ENCODE data around the gene CD44.

CD44 gene

DNA sequence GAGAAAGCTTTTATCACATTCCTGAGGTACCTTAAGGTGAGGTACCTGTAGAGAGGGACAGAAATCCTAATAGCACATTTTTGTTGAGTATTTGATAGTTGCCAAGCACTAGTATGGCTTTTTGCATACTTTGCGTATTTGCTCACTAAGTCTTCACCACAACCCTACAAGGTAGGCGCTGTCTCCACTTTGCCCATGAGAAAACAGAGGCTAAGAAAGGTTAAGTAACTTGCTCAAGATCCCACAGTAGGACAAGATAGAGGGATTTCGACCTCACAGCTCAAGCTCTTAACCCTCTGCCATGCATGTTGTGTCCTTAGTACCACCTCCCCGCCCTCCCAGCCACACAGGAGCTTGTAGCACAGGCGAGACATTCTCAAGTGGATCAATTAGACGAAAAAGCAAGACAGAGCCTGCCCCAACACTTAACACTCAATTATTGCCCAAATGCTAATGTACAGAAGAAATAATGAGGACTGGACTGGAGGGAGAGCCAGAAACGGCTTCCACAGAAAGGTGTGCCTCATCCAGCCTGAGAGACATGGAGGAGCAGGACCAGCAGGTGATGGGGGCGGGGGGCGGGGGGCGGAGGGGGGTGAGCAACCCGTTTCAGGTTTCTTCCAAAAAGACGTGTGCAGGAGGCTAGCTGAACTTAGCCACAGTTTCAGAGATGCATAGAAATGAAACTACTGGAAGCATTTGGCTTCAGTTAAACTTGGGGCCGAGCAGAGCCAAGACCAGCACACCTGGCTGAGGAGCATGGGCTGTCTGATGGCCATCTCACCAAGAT is 26.7 kb upstream of the CD44 start:
- no peak for DNase-seq

DNA sequence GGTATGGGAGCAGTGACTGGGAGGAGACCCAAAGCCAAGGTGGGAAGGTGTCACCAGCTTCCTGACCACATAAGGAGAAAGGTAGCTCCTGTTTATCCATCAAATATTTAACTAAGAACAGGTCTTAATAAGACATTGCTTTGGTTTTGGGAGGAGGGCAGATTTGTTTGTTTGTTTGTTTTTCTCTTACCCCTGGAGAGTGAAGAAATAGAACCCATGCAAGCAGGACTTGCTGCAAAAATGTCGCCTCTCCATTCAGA is 26.2 kb upstream of the CD44 start:
- DNase-seq = no peak

DNA sequence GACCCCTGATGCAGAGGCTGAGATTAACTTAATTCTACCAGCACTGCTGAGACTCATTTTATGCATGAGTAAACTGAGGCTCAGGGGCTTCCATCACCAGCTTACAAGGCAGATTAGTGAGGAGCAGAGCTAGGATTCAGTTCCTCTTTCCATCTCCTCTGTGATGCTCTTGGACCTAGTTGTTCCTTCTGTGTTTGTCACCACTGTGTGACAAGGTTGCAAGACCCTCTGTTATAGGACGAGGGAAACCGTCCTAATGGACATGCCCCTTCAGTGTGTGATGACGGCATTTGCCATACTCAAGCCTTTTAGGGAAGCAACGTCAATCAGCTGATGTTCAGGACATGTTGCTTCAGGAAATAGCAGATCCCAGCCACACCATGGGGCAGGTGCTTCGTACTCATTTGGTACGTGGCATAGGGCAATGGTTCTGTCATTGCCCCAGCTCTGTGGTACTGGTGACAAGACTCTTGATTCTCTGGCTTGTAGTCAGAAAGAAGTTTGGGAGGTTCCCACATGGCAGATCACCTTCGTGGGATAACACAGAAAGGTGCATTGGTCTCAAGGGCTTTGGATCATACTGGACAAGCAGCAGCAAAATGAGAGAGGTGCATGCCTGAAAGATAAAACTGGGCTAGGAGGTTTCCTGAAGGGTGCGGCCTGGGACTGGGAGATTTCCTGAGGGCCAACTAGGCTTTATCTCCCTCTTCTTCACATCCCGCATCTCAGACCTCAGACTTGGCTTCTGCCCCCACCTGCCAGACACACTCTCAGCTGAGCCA is 23.9 kb upstream of the CD44 start:
- DNase-seq = no peak

DNA sequence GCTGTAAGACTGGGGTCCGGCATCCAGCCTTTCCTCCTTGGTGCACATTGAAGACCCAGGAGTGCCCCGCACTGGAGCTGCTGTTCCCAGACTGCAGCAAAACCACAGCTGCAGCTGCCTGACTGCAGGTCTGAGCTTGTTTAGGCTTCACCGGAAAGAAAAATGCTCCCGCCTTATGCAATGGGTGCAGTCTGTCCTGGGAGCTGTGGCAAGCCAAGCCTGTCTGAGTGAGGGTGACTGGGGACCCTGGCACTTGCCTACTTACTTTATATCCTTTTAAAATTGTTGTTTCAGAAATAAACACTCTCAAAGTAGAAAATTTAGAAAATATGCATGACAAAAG is 23.3 kb upstream of the CD44 start:
- DNase-seq = no peak

DNA sequence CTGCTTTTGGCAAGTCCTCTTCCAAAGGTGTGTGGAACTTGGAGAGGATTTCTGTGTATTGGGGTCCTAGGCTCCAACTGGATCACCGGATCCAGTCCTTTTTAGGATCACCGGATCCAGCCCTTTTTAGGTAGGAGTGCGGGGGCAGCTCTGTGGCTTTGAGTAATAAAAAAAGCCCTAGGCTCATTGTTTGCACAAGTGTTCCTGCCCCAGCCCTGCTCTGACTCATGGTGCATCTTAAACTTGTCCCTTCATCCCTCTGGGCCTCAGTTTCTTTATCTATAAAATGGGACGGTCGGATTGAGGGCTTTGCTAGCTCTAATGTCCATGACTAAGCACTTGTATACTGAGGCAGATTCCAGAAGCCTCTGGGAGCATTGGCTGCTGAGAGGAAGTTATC is 22.7 kb upstream of the CD44 start:
- no peak for DNase-seq

DNA sequence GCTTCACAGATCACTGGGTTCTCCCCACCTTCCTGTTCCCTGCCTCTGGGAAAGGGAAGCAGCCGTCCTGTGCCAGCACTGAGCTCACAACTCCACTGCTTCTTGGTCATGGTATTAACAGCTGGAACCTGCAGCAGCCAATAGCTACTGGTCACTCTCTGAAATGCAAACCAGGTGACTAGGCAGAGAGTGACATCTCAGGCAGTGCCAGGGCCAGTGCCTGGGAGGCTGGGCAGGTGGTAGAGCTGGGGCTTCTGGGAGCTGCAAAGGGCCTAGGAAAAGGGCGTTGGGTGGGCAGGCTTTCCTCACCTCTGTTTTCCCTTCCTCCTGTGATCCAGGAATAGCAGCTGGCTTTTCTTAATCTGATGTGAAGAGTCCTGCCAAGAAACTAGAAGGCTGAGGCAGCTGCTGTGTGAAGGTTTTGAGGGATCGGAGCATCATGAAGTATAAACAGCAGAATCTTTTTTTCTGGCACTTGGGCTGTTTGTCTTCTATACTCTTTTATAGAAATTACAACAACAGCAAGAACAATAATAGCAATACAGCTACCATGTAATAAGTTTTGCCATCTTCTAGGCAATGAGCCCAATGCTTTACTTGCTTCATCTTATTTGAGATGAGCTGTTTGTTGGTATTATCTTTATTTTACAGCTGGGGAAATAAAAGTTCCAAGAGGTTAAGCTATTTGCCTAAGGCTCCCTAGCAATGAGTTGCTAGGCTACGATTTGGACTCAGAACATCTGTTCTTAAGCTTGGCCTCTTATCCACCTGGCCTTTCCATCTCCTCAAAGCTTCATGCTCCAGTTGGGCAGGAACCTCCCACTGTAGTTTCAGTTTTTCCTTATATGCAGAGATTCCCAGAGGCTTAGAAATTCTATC is 22.0 kb upstream of the CD44 start:
- DNase-seq = no peak

DNA sequence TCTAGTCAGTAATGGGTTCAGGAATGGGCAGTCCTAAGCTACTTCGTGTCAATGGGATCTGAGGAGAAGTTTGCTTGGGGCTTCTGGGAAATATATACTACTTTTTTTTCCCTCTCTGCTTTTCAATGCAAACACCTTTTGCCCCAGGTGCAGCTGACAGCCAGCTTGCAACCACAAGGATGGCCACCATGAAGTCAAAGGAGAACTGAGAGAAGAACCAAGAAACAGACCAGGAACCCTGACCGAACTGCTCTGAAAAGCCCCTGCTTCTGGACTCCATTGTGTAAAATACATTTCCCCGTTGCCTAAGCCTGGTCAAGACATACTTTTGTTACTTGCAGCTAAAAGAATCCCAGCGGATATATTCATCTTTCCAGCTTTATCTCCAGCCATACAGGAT is 20.1 kb upstream of the CD44 start:
- DNase-seq = no peak

DNA sequence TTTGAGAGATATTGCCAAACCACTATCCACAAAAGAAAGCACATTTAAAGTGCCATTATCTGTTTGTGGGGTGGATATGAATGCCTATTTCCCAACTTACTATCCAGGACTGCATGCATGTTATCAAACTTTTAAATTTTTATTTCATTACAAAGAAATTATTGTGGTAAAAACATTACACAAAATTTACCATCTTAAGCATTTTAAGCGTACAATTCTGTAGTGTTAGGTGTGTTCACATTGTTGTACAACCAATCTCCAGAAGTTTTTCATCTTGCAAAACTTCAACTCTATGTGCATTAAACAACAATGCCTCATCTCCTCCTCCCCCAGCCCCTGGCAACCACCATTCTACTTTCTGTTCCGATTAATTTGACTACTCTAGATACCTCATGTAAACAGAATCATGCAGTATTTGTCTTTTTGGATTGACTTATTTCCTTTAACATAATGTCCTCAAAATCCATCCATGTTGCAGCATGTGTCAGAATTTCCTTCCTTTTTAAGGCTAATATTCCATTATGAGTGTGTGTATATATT is 17.6 kb upstream of the CD44 start:
- no peak for DNase-seq

DNA sequence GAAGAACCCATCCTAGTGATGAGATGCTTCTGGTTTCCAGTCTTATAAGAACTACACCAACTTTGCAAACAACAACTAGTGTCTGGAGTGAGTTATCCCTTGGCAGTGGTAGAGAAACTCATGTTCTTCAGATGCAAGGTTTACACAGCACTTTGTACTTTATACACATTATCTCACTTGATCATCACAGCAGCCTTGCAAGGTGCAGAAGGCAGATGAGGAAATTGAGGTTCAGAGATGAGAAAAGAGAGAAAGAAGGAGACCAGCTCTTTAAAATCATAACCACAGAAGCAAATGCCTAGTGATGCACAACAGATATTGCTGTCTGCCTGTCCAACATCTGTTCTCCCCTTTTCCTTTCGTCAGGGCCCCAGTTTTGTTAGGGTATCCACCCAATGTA is 16.7 kb upstream of the CD44 start:
- DNase-seq = no peak

DNA sequence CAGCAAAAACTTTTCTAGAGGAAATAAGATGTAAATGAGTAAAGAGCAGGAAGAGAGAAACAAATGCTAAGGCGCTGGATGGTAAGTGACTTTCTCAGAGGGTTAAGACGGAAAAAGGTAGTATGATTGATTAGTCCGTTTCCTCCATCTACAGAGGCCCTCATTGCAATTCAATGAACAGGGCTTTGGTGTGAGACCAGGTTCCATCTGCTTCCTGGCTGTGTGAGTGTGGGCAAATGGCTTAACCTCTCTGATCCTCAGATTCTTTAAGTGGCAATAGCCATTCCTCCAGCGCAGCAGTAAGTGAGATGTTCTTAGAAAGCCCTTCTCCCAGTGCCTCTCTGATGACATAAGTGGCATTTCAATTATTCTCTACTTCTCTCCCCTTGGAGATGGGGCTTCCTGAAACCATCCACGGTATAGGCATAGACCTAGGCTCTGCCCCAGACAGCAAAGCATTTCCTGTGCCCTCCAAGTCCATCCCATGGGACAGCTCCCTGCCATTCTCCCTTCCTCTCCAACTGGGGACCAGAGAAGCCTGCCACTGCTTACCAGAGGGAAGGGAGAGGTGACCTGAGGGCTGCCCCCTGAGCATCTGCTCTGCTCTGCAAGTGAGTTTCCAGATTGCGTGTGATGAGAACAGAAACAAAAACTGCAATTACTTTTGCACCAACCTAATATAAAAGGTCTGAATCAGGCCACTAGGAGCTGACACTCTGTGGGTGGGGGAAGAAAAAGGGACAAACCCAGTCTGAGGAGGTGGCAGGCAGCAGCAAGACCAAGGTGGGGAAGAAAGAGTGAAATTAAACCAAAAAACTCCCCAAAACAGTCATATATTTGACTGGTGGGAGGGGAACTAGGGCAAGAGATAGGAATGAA is 12.7 kb upstream of the CD44 start:
- no peak for DNase-seq

DNA sequence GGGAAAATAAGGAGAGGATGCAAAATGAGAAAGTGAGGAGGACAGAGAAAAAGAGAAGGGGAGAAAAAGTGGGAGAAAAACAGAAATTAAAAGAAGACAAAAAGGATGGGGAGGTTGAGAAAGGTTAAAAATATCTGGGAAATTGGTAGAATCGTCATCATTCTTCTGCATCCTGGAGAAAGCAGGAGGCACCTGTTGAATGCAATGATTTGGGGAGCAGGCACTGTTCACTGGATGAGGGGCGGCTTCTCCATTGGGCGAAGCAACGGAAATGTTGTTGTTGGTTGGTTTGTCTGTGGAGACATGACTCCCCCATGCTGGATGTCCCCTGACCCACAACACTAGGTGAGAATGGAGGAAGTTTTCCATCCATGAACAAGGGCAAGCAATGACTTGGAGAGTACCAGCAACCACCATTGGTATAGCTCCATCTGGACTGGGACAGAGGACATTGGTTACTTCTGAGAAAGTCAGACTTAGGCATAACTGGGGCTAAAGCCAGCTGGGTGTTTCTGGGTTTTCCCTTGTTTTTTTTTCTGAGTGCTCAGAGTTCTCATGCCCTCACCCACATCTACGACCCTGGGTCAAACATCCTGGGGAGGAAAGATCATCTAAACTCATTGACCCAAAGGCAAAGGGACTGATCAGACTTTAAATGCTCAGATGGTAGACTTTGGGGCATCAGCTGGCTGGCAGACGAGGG is 11.9 kb upstream of the CD44 start:
- DNase-seq = no peak

DNA sequence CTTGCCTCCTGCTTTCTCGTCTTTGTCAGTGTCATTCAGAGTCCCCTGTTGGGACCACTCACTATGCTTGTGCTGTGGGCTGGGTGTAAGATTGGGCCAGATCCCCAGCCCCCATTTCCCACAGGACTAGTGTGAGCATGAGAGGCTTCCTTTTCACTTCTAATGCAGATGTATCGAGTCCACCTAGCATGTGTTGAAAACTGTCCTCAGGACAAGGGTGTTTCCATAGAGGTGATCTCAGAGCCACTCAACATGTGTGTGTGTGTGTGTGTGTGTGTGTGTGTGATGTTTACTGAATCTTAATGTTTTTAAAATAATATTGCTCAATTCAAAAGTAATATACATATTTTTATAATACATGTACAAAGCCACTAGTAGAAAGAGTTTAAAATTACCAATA is 11.4 kb upstream of the CD44 start:
- no peak for DNase-seq

DNA sequence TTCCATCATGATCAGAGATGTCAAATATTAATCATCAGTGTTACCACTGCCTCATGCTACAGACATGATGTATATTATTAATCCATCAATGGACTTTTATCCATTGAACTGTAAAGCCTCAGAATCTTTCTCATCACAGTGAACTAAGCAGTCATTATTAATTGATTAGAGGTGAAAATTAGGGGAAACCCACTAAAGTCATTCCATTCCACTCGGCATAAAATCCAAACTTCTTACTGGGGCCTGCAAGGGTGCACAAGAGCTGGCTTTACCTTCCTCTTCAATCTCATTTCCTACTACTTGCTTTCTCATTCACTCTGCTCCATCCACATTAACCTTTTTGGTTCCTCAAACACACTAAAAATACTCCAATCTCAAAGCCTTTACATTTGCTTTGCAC is 7.9 kb upstream of the CD44 start:
- DNase-seq = no peak

DNA sequence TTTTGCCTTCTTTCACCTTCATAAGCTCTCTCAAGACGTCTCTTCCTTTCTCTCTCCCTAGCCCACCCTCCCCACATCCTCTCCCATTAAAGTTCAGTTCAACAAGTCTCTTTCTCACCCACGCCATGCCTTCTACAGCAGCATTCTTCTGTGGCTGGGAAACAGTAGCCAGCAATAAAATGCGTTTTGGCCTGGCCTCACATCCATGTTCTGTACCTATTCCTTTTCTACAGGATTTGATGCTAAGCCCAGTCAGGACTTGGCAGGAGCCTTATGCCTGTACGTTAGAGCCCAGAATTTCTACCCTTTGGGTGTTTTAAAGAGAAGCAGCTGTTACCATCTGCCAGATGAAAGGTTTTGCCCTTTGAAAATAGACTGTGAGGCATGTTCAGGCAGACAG is 7.1 kb upstream of the CD44 start:
- DNase-seq = no peak

DNA sequence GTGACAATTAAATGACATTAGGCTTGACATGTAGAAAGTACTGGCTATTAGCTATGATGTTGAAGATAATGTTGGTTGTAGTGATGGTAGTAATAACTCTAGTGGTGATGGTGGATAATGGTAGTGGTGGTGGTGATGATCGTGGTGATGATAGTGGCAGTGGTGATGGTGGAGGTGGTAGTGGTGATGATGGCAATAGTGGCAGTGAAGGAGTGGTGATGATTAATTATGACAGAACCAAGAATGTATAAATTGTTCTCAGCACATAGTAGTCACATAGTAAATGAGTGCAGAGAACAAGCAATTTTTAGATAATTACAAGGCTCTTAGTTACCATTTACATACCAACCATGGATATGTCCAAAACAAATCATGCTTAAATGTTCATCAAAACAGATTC is 5.3 kb upstream of the CD44 start:
- no peak for DNase-seq

DNA sequence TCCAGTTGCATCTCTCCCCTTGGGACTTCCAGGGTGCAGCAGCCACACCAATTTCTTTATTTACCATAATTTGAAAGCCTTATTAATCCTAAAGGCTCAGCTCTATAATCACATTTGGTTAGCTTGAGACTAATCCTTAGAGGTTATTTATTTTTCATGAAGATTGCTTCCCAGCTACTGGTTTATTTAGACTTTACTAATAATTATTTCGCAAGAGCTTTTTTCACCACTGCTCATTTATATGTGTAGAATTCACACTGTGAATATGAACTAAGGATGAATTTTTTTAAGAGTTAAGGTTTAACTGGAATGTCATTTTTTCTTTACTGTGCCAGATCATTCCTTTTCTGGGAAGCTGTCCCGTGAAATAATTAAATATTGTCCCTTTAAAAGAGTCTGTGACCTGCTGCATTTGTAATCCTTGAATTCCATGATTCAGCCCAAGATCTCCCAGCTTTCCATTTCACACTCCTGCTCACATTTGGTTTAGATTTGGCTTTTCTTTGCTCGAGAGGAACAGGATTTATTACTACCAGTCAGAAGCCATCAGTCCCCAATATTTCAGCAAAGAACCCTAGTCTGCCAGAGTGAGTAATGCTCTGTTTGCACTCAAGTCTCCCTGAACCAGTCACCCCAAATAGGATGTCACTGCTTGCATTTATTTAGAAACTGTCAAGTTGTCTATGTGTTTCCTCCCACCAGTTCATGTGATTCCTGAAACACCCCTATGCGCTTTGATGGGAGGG is 4.4 kb upstream of the CD44 start:
- DNase-seq = peak; percentile 79

DNA sequence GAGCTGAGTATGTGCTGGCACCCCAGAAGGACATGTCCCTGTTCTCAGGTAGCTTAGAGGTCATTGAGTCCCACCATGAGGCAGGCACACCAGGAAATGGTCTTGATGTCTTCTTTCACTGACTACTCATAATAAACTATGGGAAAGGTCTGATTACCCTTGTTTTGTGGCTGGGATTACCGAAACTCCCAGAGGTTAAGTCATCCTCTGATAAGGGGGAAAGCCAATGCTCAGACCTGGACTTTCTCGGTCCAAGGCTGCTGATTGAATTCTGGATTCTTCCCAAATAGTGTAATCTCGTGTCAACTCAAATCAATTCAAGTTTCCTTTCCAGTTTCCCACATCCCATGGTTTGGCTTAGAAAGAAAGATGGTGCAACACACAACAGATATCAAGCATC is 3.7 kb upstream of the CD44 start:
- DNase-seq = peak; percentile 54

DNA sequence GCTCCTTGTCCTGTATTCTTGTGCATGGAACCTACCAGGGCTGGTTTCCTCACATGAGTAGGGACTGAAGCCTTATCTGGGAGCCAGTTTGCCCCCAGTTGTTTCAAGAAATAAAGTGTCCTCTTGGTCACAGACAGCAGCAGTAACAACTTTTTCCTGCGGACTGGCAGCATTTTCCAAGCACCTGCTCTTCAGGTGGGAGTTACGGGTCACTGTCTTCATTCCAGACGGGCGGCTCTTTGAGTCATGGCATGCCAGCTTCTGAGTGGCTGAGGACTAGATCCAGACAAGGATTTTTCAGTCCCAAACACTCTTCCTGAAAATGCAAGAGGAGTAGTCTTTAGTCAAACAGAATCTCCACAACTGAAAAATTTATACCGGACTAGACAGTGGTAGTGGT is 2.7 kb upstream of the CD44 start:
- DNase-seq = no peak

DNA sequence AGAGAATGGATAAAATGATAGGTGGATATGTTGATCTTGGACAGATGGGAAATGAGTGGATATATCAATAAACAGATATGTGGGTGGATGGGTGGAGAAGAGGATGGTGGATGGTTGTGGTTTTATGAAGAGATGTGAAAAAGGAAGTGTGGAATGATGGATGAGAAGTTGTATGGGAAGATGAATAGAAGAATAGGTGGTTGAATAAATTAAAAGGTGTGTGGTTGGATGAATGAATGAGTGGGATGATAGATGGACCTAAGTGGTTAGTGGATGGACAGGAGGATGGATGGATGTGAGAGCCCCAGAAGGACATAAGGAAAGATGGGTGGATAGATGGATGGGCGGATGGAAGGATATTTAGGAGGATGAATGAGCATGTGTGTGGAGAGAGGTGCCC is 913 bp upstream of the CD44 start:
- DNase-seq = no peak

DNA sequence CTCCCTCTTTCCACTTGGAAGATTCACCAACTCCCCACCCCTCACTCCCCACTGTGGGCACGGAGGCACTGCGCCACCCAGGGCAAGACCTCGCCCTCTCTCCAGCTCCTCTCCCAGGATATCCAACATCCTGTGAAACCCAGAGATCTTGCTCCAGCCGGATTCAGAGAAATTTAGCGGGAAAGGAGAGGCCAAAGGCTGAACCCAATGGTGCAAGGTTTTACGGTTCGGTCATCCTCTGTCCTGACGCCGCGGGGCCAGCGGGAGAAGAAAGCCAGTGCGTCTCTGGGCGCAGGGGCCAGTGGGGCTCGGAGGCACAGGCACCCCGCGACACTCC is 397 bp upstream of the CD44 start:
- DNase-seq = no peak

DNA sequence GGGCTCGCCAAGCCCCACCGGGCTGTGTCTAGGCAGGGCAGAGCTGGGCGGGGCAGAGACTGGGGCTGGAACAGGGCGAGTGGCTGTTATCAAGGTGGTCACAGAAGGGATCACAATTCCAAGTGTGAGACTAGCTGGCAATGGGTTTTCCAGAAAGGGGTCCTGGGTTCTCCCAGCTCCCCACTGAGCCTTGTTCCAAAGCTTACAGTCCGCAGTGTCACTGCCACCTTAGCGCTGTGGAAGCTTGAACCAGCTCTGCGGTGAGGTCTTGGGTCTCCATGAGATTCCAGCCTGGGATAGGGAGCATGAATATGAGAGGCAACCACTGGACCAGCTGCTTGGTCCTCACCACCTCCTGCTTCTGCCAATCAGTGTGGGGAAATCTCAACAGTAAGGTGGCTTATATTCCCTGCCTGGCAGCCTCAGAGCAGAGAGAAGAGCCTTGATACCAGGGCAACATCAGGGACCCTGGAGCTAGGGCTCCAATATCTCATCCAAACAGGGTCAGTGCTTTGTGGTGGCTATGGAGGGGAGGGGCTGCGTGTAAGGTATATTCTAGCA is 831 bp downstream of the CD44 start:
- no peak for DNase-seq
